ENCODE measurements around the gene GID8. TPM values are rescaled to one million over a fixed set of nuclear protein-coding genes. Genes with fewer than 3 reads are reported as not detected.

GID8 gene
- total and polyA plus RNA-seq, 4 donors, result 10.2 to 23.6 (median 14.6) TPM

- TF ChIP-seq JUND (IDR thresholded peaks at IDR 0.05), result no peak
Measured at GRCh38 chr20:62991863-62992262, 53.9 kb downstream of the GID8 start (continued).

GRCh38 chr20:62993856-62994494, 56.0 kb downstream of the GID8 start:
- Histone ChIP-seq H3K9me3 (ENCODE audit: control insufficient read depth in 4 of 4, low read length in 3 of 4) (no peaks in the 10 kb centered on the region), H3K27me3 (ENCODE audit: control insufficient read depth in 4 of 4, insufficient read depth in 4 of 4, low read length in 3 of 4) (peaks cover 0 to 5% (median 2%) of the 10 kb centered on the region in 4 donors), H3K27ac (ENCODE audit: low read depth in 1 of 2, low read length in 2 of 2) (no peak overlapping the region), H3K9ac (ENCODE audit: low read depth in 1 of 2, low read length in 2 of 2) (no peak overlapping the region), H3K4me1 (ENCODE audit: control insufficient read depth in 4 of 4, insufficient read depth in 4 of 4, low read length in 3 of 4) (no peaks in the 10 kb centered on the region), H3K4me3 (ENCODE audit: low read depth in 1 of 3, low read length in 3 of 3) (no peak overlapping the region), H3K36me3 (ENCODE audit: control insufficient read depth in 4 of 4, insufficient read depth in 3 of 4, low read depth in 1 of 4, low read length in 3 of 4) (no peaks in the 10 kb centered on the region)
- TF ChIP-seq ZBTB33 (IDR thresholded peaks at IDR 0.05) (no peak), TAF1 (conservative IDR thresholded peaks at IDR 0.05) (no peak), CTCF (IDR thresholded peaks at IDR 0.05; ENCODE audit: low read depth, low read length, missing input control) (no peak), JUND (IDR thresholded peaks at IDR 0.05) (no peak)
- 88% methylated on average over 23 of the region's 23 CpGs for WGBS
- DNase-seq (ENCODE audit: low spot score), result no peak

GRCh38 chr20:62994869-62995281, 56.9 kb downstream of the GID8 start:
- Histone ChIP-seq H3K9ac (ENCODE audit: low read depth in 1 of 2, low read length in 2 of 2) (no peak overlapping the region), H3K4me1 (ENCODE audit: control insufficient read depth in 4 of 4, insufficient read depth in 4 of 4, low read length in 3 of 4) (no peaks in the 10 kb centered on the region), H3K36me3 (ENCODE audit: control insufficient read depth in 4 of 4, insufficient read depth in 3 of 4, low read depth in 1 of 4, low read length in 3 of 4) (no peaks in the 10 kb centered on the region), H3K27me3 (ENCODE audit: control insufficient read depth in 4 of 4, insufficient read depth in 4 of 4, low read length in 3 of 4) (peaks cover 0 to 9% (median 0%) of the 10 kb centered on the region in 4 donors), H3K4me3 (ENCODE audit: low read depth in 1 of 3, low read length in 3 of 3) (no peak overlapping the region), H3K27ac (ENCODE audit: low read depth in 1 of 2, low read length in 2 of 2) (no peak overlapping the region), H3K9me3 (ENCODE audit: control insufficient read depth in 4 of 4, low read length in 3 of 4) (no peaks in the 10 kb centered on the region)
- WGBS, result 81% methylated on average over 19 of the region's 19 CpGs
- no peak for TF ChIP-seq EGR1 (IDR thresholded peaks at IDR 0.05; ENCODE audit: low read depth in 2 of 2)
- TF ChIP-seq MAX (IDR thresholded peaks at IDR 0.05), result no peak
- TF ChIP-seq ZBTB33 (IDR thresholded peaks at IDR 0.05), result no peak
- no peak for TF ChIP-seq SP1 (IDR thresholded peaks at IDR 0.05)
- no peak for TF ChIP-seq GABPA (IDR thresholded peaks at IDR 0.05 in 1 of 2, conservative IDR thresholded peaks at IDR 0.05 in 1 of 2)
- no peak for TF ChIP-seq REST (IDR thresholded peaks at IDR 0.05)
- TF ChIP-seq RXRA (IDR thresholded peaks at IDR 0.05), result no peak
- TF ChIP-seq NR2F2 (IDR thresholded peaks at IDR 0.05), result no peak
- no peak for TF ChIP-seq RAD21 (IDR thresholded peaks at IDR 0.05)
- no peak for TF ChIP-seq FOXA1 (IDR thresholded peaks at IDR 0.05)
- no peak for TF ChIP-seq YY1 (IDR thresholded peaks at IDR 0.05)
- TF ChIP-seq JUND (IDR thresholded peaks at IDR 0.05), result no peak
- TF ChIP-seq TAF1 (conservative IDR thresholded peaks at IDR 0.05), result no peak
- no peak for TF ChIP-seq FOXA2 (IDR thresholded peaks at IDR 0.05)
- no peak for TF ChIP-seq CTCF (IDR thresholded peaks at IDR 0.05; ENCODE audit: low read depth, low read length, missing input control)
- TF ChIP-seq ATF3 (IDR thresholded peaks at IDR 0.05), result no peak
- no peak for TF ChIP-seq HNF4G (IDR thresholded peaks at IDR 0.05)
- TF ChIP-seq HNF4A (conservative IDR thresholded peaks at IDR 0.05), result no peak
- DNase-seq (ENCODE audit: low spot score), result no peak

Measured in liver (tissue), 9 donors.